C1 segment of cervical spinal cord (tissue), 14 donors: ENCODE data around the gene LACC1.

Source experiments
- DNase-seq, 14 donors: peaks; one replicate each; lab custom pipeline; 2025; lab: John Stamatoyannopoulos, UW

LACC1 gene

DNA sequence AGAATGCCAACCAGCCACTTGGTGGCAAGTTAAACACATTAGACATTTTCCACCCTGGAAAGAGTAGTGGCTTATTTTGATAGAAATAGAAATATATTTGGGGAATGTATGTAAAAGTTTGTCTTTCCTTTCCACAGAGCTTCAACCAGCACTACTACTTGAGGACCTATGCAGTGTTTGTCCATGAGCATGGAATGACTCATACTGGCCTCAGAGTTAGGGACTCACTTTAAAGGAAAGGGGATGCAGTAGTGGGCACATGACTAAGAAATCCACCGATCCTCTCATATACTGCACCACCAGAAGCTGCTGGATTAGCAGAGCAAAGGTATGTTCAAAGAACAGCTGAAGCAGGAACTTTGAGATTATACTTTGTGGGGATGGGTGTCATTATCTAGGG lies 62.6 kb downstream of the LACC1 start:
- no peak for DNase-seq
